Activated T-cell treated with anti-CD3 and anti-CD28 coated beads, Interleukin-2, amount 50 U/mL, for 72 hours (primary cell): Measurements from ENCODE around the gene NNMT. TPM values are rescaled to one million over a fixed set of nuclear protein-coding genes. Genes with fewer than 3 reads are reported as not detected.

Source experiments
- ATAC-seq, 2 donors: fragments of 150-1000 bp; cut with Tn5 transposase; replicated peaks in 1 of 2; 2 replicates each; pipeline ENCODE4 v1.10.0; 2021; ENCODE audit warnings: moderate library complexity in 2 of 2, mild to moderate bottlenecking in 1 of 2
- DNase-seq, 2 donors: peaks; one replicate each; pipeline ENCODE4 v3.0.0; 2021 to 2022; ENCODE audit warnings: mixed read lengths in 1 of 2
- H3K27ac Mint-ChIP-seq: one replicate; pipeline ENCODE4 v1.8.0; 2022; ENCODE audit warnings: mild to moderate bottlenecking, moderate library complexity, mixed read lengths
- H3K27me3 Mint-ChIP-seq: one replicate; pipeline ENCODE4 v1.8.0; 2022; ENCODE audit warnings: low read depth, mixed read lengths
- H3K36me3 Mint-ChIP-seq, 2 donors: one replicate each; pipeline ENCODE4 v1.8.0; 2022; ENCODE audit warnings: mixed read lengths in 2 of 2, mild to moderate bottlenecking in 1 of 2; ENCODE audit not compliant: insufficient read depth in 2 of 2
- H3K4me1 Mint-ChIP-seq: one replicate; pipeline ENCODE4 v1.8.0; 2022; ENCODE audit warnings: low read depth, mixed read lengths
- H3K4me3 Mint-ChIP-seq, 2 donors: one replicate each; pipeline ENCODE4 v1.8.0; 2022; ENCODE audit warnings: mild to moderate bottlenecking in 2 of 2, mixed read lengths in 2 of 2, moderate library complexity in 2 of 2
- H3K9me3 Mint-ChIP-seq, 2 donors: one replicate each; pipeline ENCODE4 v1.8.0; 2022; ENCODE audit warnings: mixed read lengths in 2 of 2
- total RNA-seq, 2 donors: library from RNA; stranded (reverse); gene quantifications; one replicate each; pipeline ENCODE4 v1.2.3, GENCODE V29; 2022

The NNMT gene
- total RNA-seq, 2 donors from 2014 or later, result not detected

- Mint-ChIP-seq H3K36me3 (no peaks in the 10 kb centered on the region), H3K4me3 (no peak overlapping the region), H3K27me3 (peaks cover 15% of the 10 kb centered on the region), H3K4me1 (no peaks in the 10 kb centered on the region), H3K9me3 (no peaks in the 10 kb centered on the region), H3K27ac (no peak overlapping the region)
- ATAC-seq (no peak), DNase-seq (no peak)
Observed at GRCh38 chr11:114359342-114359741, 63.1 kb downstream of the NNMT start.

DNA sequence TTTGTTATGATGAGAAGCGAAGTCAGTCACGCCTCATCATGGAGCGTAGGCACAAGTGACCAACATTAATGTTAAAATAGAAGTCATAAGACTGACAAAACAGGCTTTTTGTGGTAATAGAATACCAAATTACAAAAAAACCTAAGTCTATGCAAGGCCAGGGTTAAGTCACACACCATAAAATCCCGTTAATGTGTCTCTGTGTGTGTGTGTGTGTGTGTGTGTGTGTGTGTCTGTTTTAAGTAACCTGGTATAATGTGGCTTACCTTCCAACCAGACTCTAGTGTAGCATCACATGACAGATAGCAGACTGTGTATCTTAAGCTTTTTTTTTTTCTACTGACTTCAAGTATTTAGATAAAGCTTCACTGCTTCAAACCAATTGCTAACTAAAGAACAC is 66.1 kb downstream of the NNMT start:
- no peak for ATAC-seq
- Mint-ChIP-seq H3K4me1 (no peaks in the 10 kb centered on the region), H3K27me3 (peaks cover 24% of the 10 kb centered on the region), H3K36me3 (no peaks in the 10 kb centered on the region), H3K4me3 (no peak overlapping the region), H3K9me3 (no peaks in the 10 kb centered on the region), H3K27ac (no peak overlapping the region)
- DNase-seq, result no peak

- DNase-seq, result no peak
- Mint-ChIP-seq H3K36me3 (no peaks in the 10 kb centered on the region), H3K4me3 (no peak overlapping the region), H3K4me1 (no peaks in the 10 kb centered on the region), H3K27ac (no peak overlapping the region), H3K9me3 (no peaks in the 10 kb centered on the region), H3K27me3 (peaks cover 24% of the 10 kb centered on the region)
- no peak for ATAC-seq
Observed at GRCh38 chr11:114362958-114363357, 66.8 kb downstream of the NNMT start.

Other genes with a start within 250 kb of the NNMT start
- 1 to 10 TPM; 3.3 to 4.0 TPM for gene ZBTB16, start 236.7 kb upstream of the NNMT start, total RNA-seq
- 1 to 10 TPM; 5.9 to 7.1 TPM for gene C11orf71, start 104.1 kb downstream of the NNMT start, total RNA-seq
- gene RBM7, start 104.3 kb downstream of the NNMT start, total RNA-seq, result 10 to 100 TPM; 40.7 to 52.0 TPM
- gene REXO2, start 143.1 kb downstream of the NNMT start, total RNA-seq, result 10 to 100 TPM; 60.6 to 61.2 TPM